ENCODE data around the gene TXNRD3. TPM values are rescaled to one million over a fixed set of nuclear protein-coding genes. Genes with fewer than 3 reads are reported as not detected.

The TXNRD3 gene
- polyA plus RNA-seq (ENCODE audit: insufficient read depth in 1 of 5, insufficient read length in 5 of 5, low replicate concordance in 1 of 5): 10 to 100 TPM; 15.9 to 22.3 (median 20.4) TPM
- long read RNA-seq, donor 1, partial matches to known transcripts: 0 of 2 reads
- long read RNA-seq, donor 1, other reads (novel, unspliced or antisense): 0 of 2 reads
- long read RNA-seq, donor 2, partial matches to known transcripts: 0 of 1 reads
- long read RNA-seq, donor 2, other reads (novel, unspliced or antisense): 0 of 1 reads
- long read RNA-seq, donor 3, partial matches to known transcripts: 0 of 3 reads
- long read RNA-seq, donor 3, other reads (novel, unspliced or antisense): 0 of 3 reads
- long read RNA-seq, donor 4, partial matches to known transcripts: 0 of 3 reads
- long read RNA-seq, donor 4, other reads (novel, unspliced or antisense): 0 of 3 reads
- long read RNA-seq, donor 5: 0 reads
- long read RNA-seq, donor 6, partial matches to known transcripts: 0 of 4 reads
- long read RNA-seq, donor 6, other reads (novel, unspliced or antisense): 0 of 4 reads
- long read RNA-seq, donor 7, partial matches to known transcripts: 0 of 3 reads
- long read RNA-seq, donor 7, other reads (novel, unspliced or antisense): 0 of 3 reads
- long read RNA-seq, donor 8: 0 reads

- DNase-seq: peak; percentile 71 to 74
These were observed at the start of gene TXNRD3 for GRCh38 chr3:126654571-126655383. Gene TXNRD3, minus strand, starts transcription at chr3:126655124.

- DNase-seq: peak; percentile 94 to 95
These were observed 48.9 kb upstream of the TXNRD3 start, which contains the start of gene CHCHD6 for GRCh38 chr3:126703512-126704493. Gene CHCHD6, plus strand, starts transcription at chr3:126704240. Its CDS starts 73 bp downstream, at chr3:126704313.

GRCh38 chr3:126699011-126699410 is 44.1 kb upstream of the TXNRD3 start:
- DNase-seq: no peak

GRCh38 chr3:126696701-126697267 is 41.9 kb upstream of the TXNRD3 start:
- no peak for DNase-seq

- no peak for DNase-seq
These were observed 39.0 kb upstream of the TXNRD3 start for GRCh38 chr3:126693921-126694320.

GRCh38 chr3:126692858-126693257 is 37.9 kb upstream of the TXNRD3 start:
- DNase-seq: no peak

DNA sequence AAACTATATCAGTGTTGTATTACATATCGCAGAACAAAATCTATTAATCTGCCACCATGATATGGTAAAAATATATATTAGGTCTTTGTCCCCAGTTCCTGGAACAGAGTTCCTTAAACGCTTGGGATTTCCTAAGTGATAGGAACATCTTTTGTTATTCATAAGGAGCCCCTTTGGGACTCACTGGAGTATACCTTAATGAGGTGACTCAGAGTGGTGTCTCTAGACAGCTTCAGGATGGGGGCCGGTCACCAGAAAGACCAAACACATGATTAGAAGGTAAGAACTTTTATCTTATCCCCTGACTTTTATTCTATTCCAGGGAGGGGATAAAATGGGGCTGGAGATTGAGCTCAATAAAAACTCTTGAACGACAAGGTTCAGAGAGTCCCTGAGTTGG is 36.8 kb upstream of the TXNRD3 start:
- DNase-seq: no peak

- DNase-seq: no peak
These were observed 30.6 kb upstream of the TXNRD3 start for GRCh38 chr3:126685493-126685892.

DNA sequence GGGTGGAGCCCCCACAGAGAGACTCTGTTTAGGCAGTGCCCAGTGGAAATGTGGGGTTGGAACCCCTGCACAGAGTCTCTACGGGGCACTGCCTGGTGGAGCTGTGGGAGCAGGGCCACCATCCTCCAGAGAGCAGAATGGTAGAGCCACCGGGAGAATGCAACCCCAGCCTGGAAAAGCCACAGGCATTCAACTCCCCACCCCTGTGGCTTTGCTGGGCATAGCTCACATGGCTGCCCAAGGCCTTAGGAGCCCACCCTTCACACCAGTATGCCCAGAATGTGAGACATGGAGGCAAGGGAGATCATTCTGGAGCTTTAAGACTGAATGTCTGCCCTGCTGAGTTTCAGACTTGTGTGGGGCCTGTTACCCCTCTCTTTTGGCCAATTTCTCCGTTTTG is 30.1 kb upstream of the TXNRD3 start:
- no peak for DNase-seq

- DNase-seq: no peak
These were observed 29.4 kb upstream of the TXNRD3 start for GRCh38 chr3:126684218-126684751.

- DNase-seq: no peak
These were observed 28.1 kb upstream of the TXNRD3 start for GRCh38 chr3:126683069-126683468.

DNA sequence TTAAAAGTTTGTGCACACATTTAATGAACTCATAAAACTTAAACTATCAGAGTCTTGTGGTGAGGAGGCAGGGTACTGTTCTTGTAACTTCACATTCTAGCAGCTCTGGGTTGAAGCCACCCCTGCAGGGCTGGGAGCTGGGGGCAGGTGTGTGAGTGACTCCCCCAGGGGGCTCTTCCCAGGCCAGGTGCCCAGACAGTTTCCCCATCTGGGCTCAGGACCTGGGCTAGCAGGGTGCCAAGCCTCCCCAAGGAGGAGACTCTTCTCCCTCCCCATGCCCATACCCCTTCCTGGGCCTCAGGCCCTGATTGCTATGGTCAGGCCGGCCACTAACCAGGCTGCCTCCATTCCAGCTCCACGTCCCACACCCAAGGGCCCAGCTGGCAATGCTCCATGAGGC is 27.1 kb upstream of the TXNRD3 start:
- no peak for DNase-seq

GRCh38 chr3:126680667-126681055 is 25.7 kb upstream of the TXNRD3 start:
- DNase-seq: no peak

DNA sequence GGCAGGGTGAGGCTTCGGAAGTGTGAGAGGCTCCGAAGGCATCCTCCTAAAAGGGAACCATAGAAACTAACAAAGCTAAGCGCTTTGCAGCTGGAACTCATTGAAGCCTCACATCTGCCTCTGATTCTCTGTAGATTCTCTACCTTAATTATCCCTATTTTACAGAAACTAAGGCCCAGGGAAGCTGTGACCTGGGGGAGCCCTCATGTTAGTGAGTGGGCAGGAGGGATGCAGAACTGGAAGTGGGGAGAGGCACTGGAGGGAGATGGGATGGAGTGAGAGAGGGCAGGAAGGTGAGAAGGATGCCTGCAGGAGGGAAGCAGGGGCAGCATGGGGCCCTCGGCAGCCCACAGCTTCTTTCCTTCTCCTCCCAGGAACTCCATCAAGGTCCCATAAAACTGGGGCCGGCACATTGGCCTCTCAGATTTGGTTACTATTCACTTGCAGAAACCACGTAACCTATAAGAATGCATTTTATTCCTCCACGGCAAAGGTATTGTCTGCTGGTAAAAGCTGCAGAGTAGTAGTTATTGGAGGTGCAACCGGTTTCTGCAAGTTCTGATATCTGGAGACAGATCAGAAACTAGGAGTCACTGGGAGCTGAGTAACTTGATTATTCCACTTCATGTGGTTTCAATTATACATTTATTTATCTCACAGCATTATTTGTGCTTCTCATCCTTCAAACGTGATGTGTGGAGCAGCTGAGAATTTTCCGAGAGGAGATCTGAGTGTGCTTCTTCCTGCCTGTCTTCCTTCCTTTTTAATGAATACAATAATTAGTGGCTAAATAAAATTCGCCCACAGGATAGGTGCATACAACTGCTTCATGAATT is 25.1 kb upstream of the TXNRD3 start:
- DNase-seq: no peak

GRCh38 chr3:126679318-126679751 is 24.4 kb upstream of the TXNRD3 start:
- DNase-seq: peak; percentile 62 to 73

- DNase-seq: no peak
These were observed 23.9 kb upstream of the TXNRD3 start for GRCh38 chr3:126678693-126679317.

DNA sequence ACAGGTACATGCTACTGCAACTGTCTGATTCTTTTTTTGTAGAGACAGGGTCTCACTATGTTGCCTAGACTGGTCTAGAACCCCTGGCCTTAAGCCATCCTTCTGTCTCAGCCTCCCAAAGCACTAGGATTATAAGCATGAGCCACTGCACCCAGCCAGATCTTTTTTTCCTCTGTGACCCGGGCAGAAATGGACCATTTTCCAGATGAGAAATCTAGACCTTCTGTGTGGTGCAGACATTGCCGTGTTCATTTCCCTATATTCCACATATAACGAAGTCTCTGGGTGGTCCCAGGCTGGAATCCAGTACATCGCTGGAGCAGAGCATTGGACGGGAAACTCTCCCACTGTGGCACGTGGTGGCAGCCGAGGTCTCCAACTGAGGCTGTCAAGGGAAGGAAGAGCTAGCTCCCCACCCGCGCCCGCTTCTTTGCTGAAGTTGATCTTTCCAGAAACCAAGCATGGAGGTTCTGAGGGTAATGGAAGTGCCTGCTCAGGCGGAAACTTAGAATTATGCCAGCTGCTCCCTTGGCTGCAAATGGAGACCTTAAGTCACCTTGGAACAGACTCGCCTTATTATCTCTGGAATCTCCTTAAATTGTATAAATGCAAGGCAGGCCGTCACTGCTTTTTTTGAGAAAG is 23.1 kb upstream of the TXNRD3 start:
- no peak for DNase-seq

DNA sequence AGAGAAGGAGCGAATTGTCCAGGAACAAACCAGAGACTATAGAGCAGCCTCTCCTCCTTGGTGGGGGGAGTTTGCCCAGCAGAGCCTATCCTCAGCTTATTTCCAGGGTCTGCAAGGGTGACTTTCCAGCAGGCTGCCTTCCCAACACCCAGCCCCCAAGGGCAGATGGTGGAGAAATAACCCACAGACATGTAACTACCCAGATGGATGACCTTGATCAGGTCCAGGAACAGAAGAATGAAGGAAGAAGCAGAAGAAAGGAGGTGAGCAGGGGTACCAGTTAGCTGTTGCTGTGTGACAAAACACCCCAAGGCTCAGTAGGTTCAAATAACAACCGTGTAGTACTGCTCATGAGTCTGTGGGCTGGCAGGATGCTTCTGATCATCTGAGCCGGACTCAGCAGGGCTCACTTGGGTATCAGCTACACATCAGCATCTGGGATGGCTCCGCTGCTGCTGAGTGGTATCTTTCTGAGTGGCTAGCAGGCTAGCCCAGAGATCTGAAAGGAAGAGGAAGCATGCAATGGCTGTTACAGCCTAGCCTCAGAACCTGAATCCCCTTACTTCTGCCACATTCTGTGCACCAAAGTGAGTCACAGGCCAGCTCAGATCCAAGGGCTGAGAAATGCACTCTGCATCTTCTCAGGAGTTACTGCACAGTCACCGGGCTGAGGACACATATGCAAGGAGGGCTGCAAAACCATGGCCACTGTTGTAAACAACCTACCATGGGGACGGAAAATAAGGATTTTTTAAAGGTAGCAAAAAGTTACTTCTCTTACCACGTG is 22.2 kb upstream of the TXNRD3 start:
- DNase-seq: no peak

Measured in right lung (tissue), 10 donors.